Measurements from ENCODE around the gene RALGAPA2.

Gene RALGAPA2

DNA sequence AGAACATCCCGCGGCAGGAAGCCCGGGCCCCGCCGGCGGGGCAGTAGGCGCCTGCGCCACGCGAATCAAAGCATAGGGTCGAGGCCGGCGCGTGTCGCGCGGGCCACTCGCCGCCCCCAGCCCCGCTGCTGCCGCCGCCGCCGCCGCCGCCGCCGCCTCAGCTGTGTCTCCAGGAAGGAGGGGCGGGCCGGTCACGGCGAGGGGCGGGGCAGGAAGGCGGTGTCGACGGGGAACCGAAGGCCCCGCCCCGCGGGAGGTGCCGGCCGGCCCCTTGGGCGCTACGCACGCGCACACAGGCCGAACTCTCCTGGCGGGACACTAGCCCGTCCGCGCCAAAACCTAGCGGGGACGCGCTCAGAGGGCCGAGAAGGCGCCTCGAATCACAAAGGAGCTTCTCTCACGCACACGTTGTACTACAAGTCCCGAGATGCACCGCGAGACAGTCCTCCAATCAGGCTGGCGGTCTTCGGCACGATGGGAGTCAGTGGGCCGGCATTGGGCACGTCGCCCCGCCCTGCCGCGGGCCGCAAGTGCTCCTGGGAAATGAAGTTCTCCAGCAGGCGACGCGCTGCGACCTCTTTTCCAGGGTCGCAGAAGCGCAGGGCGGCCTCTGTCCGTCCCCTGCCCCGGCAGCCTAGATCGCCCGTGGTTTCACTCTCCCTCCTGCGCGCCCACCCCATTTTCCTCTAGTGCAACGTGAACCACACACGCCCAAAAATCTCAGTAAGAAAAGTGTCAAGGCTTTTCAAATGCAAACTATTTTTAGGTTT lies at the start of gene RALGAPA2:
Gene RALGAPA2 (minus strand): TSS at position 171 of the 770 bp plus-strand sequence. CDS start 164 bp downstream, at position 7.
- DNase-seq (ENCODE audit: extremely low read depth in 1 of 2, low read depth in 1 of 2) = peak; percentile 84 to 90

DNA sequence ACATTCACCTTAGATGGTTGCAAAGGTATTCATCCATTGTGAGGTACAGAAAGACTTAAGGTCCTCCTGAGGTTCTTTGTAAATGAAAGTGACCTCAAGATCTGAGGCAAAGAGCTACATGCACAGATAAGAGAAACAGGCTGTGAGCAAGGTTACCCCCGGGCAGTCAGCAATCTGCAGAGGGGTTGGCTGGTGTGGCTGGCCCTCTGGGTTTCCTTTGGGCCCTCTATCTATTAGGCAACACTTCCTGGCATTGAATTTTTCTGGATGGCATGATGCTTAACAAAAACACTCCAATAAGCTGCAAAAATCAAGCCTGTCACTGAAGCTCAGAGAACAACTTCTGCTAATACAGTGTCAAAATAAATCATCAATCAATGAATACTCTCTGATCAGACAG lies 48.9 kb upstream of the RALGAPA2 start:
- DNase-seq (ENCODE audit: extremely low read depth in 1 of 2, low read depth in 1 of 2) = no peak

DNA sequence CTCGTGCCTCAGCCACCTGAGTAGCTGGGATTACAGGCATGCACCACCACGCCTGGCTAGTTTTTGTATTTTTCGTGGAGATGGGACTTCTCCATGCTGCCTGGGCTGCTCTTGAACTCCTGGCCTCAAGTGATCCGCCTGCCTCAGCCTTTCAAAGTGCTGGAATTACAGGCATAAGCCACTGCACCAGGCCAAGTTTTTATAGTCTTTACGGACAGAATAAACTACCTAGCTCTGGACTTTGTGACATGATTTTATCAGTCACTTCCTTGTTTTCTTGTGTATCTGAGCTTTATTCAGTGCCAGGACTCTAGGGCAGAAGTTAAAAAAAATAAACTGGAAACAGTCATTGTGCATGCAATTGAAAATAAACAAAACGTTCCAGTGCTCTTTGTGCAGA lies 46.7 kb upstream of the RALGAPA2 start:
- DNase-seq (ENCODE audit: extremely low read depth in 1 of 2, low read depth in 1 of 2) = no peak

DNA sequence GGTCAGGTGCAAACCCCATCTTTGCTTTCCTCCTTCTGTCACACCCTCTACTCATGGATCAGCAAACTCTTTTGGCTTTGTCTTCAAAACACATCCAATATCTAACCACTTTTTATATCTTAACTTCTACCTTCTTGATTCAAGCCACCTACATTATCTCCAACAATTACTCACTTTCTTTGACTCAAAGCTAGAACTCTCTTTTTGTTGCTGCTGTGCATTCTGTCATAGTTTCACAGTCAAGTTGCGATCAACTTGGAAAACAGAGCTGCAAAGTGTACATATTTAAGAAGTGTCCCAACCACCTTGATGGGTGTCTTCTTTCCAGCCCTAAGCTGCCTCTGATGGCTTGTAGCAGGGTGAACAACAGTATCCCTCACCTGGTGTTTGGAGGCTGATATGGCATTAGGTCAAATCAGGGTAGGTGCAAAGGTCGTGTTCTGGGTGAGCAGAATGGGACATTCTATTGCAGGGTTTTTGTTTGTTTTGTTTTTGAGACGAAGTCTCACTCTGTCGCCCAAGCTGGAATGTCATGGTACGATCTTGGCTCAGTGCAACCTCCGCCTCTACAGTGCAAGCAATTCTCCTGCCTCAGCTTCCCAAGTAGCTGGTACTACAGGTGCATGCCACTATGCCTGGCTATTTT lies 43.4 kb upstream of the RALGAPA2 start:
- DNase-seq (ENCODE audit: extremely low read depth in 1 of 2, low read depth in 1 of 2) = no peak

DNA sequence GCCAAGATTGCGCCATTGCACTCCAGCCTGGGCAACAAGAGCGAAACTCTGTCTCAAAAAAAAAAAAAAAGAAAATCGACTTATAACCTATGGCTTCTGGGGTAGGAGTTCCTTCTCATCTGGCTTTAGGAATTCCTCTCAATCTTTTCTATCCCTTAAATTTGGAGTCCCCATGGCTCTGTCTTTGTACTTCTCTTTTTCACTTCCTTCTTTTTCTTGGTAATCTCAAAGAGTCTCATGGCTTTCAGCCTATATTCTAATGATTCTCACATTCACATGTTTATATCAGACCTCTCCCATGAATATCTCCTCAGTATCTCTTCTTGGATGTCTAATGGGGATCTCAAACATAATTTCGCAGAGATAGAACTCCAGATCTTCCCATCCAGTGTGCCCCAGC lies 42.8 kb upstream of the RALGAPA2 start:
- DNase-seq (ENCODE audit: extremely low read depth in 1 of 2, low read depth in 1 of 2) = no peak

DNA sequence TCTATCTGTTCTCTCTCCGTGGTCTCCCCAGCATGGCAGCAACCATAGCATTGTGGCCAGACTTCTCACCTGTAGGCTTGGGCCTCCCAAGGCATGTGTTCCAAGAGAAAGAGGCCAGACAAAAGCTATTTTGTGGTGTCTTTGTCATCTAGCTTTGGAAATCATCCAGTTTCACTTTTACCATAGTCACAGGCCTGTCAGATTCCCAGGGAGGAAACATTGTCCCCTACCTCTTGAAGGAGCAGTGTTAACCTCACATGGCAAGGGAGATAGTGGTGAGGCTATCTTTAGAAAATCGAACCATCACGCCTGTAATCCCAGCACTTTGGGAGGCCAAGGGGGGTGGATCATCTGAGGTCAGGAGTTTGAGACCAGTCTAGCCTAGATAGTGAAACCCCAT lies 42.3 kb upstream of the RALGAPA2 start:
- no peak for DNase-seq (ENCODE audit: extremely low read depth in 1 of 2, low read depth in 1 of 2)

DNA sequence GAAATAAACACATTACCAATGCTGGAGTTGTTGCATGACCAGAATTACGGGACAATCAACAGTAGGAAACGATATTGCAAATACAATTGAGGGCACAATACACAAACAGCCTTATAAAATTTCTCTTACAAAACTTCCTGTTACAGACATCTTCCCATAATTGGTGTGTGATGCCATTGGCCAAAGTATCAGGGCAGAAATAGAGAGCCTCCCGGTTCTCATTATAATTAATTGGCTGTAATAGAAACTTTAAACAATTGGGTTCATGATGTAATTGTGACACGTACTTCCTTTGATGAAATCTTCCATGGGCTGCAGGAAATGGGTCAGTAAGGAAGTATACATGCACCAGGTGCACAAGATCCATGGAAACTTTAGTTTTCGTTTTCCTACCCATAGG lies 40.3 kb upstream of the RALGAPA2 start:
- no peak for DNase-seq (ENCODE audit: extremely low read depth in 1 of 2, low read depth in 1 of 2)

DNA sequence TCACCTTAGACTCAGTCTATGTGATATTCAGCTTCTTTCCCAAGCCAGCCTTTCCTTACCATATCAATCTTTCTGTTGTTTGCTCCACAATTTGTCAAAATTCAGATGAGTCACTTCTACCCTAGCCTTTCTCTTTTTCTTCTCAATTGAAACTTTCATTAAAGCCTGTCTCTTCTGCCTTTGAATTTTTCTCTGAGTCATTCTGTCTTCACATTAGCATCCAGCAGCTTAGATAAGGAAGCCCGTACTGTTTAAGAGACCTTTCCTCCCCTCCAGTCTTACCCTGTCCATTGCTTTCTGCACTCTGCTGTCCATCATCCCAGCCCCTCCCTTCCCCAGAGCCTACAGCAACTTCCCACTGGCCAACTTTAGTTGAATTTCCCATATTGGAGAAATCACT lies 34.9 kb upstream of the RALGAPA2 start:
- no peak for DNase-seq (ENCODE audit: extremely low read depth in 1 of 2, low read depth in 1 of 2)

DNA sequence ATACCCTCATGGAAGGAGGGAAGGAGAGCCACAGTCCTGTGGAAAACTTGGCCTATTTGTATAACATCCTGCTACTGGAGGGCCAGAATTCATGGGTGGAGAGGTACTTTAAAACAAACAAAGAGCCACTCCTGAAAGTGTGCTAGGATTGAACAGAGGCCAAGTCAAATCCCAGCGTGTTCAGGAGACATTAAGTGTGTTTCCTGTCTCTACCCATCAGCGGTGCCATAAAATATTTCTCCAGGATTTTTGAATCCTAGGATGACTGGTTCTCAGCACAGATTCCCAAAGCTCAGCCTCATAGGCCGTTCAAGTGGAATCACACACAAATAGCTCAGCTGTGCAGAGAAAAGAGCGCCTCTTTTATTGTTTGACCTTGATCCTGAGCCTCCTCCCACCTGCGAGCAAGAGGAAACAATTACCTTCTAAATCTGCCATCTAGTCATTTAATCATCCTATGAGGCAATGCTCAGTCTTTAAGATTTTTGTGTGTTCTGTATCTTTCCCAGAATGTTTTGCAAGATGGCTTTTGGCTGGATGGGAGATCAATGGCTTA lies 31.8 kb upstream of the RALGAPA2 start:
- no peak for DNase-seq (ENCODE audit: extremely low read depth in 1 of 2, low read depth in 1 of 2)

DNA sequence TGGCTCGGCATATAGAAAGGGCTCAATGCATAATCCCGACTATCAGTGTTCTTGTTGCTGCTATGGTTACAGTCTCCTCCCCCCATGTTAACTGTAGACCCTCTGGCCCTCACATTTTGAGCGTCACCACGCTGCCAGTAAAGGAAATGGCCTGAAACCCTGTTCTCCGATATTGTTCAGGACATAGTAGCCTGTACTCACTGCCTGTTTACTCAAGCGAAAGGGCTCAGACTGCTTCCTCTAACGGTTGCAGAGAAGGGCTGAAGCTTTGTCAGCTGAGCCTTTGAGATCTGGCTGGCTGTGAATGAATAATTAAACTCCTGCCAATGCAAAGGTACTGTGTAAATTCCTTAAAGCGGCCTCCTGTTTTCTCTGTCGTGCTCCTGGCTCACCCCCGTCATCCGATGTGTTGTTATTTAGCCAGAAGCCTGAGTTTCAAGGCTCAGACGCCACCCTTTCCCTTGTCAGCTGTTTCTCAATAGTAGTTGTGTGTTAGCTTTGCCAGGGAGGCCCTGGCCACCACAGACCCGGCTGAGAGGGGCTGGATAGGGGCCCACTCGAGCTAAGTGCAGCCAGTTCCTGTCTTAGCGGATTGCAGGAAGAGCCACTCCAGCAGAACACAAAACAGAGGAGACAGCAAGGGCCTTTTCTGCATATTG lies 31.2 kb upstream of the RALGAPA2 start:
- no peak for DNase-seq (ENCODE audit: extremely low read depth in 1 of 2, low read depth in 1 of 2)

DNA sequence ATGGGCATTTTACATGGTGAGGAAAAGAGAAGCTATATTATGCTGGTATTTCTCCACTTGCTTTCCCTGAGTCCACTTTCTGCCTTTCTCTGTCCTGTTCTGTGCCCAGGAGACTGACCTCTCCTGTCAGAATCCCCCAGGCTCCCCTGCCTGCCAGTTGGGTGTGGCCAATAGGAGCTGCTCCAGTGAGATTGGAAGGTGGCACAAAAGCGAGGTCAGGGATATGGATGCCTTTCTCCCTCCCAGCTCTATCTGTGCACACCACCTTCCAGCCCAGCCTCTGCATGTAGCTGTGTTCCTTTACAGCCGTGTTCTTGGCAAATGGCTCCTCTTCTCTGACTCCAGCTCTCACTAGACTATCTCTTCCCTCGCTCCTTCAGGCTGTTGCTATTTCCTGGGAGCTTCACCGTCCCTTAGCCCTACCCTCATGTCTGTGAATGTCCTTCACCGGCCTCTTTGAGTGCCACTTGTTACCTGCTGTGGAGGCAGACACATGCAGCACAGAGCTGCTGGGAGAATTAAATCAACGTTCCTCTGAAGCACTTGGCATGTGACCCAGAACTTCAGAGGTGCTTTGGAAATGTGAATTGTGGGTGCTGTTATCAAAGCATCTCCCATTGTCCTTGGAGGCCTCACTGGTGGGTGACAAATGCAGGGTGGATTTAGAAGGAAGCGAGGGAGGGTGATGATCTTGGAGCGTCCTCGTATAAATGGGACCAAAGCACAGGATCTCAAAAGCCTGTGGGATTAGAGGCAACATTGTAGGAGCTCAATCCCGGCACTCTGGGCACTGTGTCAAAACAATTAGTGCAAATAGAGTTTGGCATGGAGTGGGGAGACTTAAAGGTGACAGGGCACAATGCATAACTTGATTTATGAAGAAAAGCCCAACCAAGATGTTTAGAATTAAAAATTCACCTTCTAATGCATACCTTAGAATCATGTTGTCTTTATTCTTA lies 28.9 kb upstream of the RALGAPA2 start:
- DNase-seq (ENCODE audit: extremely low read depth in 1 of 2, low read depth in 1 of 2) = no peak

DNA sequence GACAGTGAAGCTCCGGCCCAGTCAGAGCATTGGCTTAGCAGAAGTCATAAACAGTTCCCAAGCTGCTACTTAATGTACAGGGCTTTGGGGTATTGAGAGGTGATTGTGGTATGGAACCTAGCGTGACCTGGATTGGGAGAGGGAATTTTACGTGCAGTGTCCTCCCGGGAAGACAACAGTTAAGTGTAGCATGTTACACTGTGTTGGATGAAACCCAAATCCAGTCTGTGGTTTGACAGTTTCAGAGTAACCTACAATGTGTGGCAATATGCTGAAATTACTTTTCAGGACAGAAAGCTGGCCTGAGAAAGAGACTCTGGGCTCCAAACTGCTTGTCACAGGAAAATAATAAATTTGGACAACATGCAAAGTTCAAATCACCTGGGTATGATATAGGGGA lies 28.1 kb upstream of the RALGAPA2 start:
- DNase-seq (ENCODE audit: extremely low read depth in 1 of 2, low read depth in 1 of 2) = no peak

DNA sequence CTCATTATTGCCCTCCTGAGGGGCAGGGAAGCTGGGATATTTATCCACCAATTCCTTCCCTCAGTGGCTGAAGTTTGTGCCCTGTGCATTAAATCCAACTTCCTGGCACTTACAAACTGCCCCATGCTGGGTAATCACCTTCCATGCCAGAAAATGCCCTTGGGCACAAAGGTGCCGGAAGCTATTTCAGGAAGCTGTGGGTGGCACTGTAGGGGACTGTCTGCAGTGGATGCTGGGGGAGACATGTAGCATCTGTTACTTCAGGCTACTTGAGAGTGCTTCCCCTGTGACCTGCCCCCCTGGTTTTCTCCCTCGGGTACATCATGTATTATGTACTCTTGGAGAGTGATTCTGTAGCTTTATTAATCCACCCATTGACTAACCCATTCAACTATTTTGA lies 24.7 kb upstream of the RALGAPA2 start:
- DNase-seq (ENCODE audit: extremely low read depth in 1 of 2, low read depth in 1 of 2) = no peak

DNA sequence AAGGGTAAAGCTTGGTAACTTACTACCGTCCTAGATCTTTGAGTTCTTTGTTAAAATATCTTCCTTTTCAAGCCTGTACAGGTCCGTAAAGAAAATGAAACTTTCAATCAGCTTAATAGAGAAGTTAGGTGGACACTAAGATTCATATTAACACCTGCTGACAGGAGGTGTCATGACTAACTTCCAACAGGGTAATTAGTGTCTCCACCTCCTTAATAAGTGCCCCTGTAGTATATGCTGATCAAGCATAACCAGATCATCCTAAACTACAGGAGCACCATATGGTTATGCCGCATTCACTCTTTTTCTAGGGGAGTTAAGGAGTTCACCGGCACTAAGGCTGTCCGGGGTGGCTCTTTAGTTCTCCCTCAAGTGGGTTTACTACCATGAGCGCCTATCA lies 23.9 kb upstream of the RALGAPA2 start:
- DNase-seq (ENCODE audit: extremely low read depth in 1 of 2, low read depth in 1 of 2) = no peak

DNA sequence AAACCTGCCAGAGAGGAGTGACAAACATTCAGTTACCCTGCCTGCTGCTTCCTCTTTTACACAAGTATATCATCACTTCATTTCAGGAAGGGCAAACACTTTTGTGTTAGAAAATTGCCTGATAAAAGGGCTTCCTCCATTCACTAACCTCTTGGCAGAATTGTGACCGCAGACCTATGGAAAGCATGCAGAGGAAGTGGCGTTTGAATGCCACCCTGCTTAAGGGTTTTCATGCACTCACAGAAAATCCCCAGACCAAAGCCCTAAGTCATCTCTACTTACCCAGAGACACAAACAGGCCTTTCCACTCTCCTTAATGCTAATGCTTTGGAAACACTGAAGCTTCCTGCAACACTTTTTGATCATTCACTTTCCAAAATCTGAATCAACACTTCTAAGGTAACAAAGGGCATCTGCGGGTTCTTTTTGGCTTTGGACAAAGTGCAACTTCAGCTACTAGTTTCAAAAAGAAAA lies 22.1 kb upstream of the RALGAPA2 start:
- no peak for DNase-seq (ENCODE audit: extremely low read depth in 1 of 2, low read depth in 1 of 2)

DNA sequence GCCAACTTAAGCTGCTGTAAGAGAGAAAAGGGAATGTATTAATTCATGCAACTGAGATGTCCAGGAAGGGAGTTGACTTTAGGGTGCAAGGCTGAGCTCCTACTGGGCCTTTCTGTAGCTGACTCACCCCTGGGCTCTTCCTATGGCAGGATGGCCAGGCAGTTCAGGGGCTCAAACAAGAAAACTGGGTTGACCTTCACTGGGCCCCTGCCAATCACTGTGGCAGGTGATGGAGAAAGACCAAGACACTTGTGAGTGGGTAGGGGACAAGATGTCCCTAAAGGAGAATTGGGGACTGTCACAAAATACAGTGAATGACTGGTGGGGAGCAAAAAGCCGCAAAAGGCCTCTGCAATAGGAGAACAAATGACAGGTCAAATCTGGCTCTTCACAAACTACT lies 21.5 kb upstream of the RALGAPA2 start:
- DNase-seq (ENCODE audit: extremely low read depth in 1 of 2, low read depth in 1 of 2) = no peak

DNA sequence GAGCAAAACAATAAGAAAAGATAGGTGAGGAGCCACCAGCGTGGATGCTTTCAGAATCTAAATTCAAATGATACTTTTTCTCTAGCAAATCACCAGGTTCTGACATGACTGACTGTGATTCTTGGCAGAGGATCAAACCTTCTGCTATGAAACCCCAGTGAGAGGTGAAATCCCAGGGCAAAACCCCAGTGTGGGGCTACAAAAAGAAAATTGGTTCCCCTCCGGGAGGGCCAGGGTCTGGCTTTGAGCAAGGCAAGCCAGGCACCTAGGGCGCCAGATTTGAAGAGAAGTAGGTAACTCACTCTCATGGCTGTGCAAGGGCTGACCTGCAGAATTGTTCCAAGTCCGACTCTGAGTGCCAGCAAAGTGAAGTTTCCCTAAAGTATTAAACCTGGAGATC lies 20.2 kb upstream of the RALGAPA2 start:
- DNase-seq (ENCODE audit: extremely low read depth in 1 of 2, low read depth in 1 of 2) = no peak

DNA sequence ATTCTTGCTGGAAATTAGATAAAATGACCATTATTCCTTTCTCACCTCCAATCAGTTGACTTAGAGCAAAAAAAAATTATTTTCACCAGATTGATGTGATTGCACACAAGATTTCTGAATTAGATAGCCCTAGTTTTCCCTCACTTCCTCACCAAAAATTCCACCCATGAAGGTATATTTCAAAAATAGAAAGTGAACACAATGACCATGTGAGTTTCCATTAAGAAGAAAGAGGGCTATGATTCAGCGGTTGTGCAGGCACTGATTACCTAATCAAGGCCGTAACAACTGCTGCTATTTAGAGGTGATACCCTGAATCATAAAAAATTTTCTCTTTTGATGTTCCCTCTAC lies 19.5 kb upstream of the RALGAPA2 start:
- DNase-seq (ENCODE audit: extremely low read depth in 1 of 2, low read depth in 1 of 2) = no peak

DNA sequence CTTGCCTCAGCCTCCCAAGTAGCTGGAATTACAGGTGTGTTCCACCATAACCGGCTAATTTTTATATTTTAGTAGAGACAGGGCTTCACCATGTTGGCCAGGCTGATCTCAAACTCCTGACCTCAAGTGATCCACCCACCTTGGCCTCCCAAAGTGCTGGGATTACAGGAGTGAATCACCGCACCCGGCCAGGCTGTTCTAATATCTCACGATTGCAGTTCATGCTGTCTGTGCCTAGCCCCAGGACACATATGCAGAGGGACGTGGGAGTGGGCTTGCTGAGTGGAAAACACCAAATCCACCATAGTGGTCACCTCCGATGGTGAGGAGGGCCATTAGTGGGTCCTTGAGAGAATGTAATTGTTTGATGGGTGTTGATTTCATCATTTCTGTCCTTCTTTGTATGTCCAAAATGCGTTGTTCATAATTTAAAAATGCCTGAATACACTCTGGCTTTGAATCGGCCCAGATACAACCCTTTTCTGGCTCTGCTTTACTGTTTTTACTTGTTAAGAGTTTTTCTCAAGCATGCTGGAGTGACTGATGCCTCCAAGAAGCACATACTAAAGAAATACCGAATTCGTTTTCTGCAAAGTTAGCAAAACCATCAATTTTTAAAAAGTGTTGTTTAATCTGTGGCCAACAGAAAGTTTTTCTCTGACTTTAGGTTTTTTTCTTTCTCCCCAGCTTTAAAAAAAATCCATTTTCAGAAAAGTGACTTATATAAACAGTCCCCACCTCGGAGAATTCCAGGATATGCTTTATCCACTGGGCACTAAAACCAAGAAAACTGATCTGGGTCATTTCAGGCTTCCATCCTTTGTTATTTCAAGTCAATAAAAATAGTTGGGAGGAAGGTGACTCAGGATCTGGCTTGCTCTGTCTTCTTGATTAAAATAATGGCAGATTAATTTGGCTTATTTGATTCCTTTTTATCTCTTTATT lies 18.8 kb upstream of the RALGAPA2 start:
- DNase-seq (ENCODE audit: extremely low read depth in 1 of 2, low read depth in 1 of 2) = no peak

DNA sequence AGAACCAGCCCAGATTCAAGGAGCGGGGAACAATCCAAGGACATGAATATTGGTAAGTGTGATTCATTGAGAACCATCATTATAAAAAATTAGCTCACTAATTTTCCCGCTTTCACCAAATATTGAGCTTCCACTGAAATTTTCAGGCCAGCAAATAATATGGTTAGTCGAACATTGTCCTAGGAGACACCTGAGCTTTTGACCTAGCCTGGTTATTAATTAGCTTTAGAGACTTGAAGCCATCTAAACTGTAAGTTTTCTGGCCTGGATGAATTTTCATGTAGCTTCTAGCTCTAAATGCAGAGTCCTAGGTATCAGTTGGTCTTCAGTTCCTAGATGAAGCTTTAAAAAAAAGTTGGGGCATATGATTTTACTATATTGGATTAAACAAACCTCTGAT lies 17.1 kb upstream of the RALGAPA2 start:
- DNase-seq (ENCODE audit: extremely low read depth in 1 of 2, low read depth in 1 of 2) = no peak
